HEK293 (cell line): ENCODE data around the gene TMEM185A.
"Not testable (repeated sequence)": the region's sequence is repeated elsewhere in the genome, so short reads cannot be mapped to it uniquely, and the experiment has no call there.

Source experiments
- CTCF ChIA-PET: fragments of 350-600 bp; formaldehyde crosslinking; extraction: SDS; loops from one replicate; lab custom pipeline; 2021; ENCODE audit warnings: antibody characterized with exemption; lab: Yijun Ruan, JAX
- POLR2A ChIA-PET: fragments of 300-600 bp; formaldehyde crosslinking; extraction: SDS; loops from one replicate; lab custom pipeline; 2020; ENCODE audit warnings: antibody characterized with exemption, inconsistent platforms; lab: Yijun Ruan, JAX
- H3K27ac ChIP-seq: fragments of 200-500 bp; sonication (Bioruptor generic); 2 replicates; pipeline ENCODE4 v1.5.1; 2014; ENCODE audit warnings: low read depth, low read length, control low read depth, inconsistent platforms; ENCODE audit errors: extremely low read depth
- H3K36me3 ChIP-seq, 2 experiments: fragments of 200-500 bp in 1 of 2; sonication (Bioruptor generic) in 1 of 2; 1 replicate in 1 of 2; 2 replicates in 1 of 2; pipeline ENCODE4 v1.5.1; 2014 to 2017; ENCODE audit warnings: inconsistent platforms in 2 of 2, low read length in 2 of 2; ENCODE audit not compliant: control insufficient read depth in 2 of 2, insufficient read depth in 1 of 2
- H3K4me1 ChIP-seq: fragments of 200-500 bp; sonication (Bioruptor generic); 2 replicates; pipeline ENCODE4 v1.5.1; 2014; ENCODE audit warnings: mild to moderate bottlenecking, low read length, inconsistent platforms; ENCODE audit not compliant: control insufficient read depth, insufficient read depth
- H3K4me3 ChIP-seq: 2 replicates; pipeline ENCODE4 v1.5.1; 2011; ENCODE audit warnings: low read depth, mild to moderate bottlenecking, control low read depth, low read length, moderate library complexity
- H3K9me3 ChIP-seq: fragments of 200-500 bp; sonication (Bioruptor generic); 2 replicates; pipeline ENCODE4 v1.5.1; 2014; ENCODE audit warnings: low read depth, low read length, inconsistent platforms; ENCODE audit not compliant: control insufficient read depth, insufficient read depth
- MYNN ChIP-seq: fragments of 450-650 bp; formaldehyde crosslinking; IDR thresholded peaks from 2 replicates; pipeline ENCODE4 v1.5.1; 2016; ENCODE audit warnings: missing biosample characterization, missing genetic modification characterization, borderline replicate concordance
- ZNF175 ChIP-seq: fragments of 450-650 bp; formaldehyde crosslinking; IDR thresholded peaks from 2 replicates; pipeline ENCODE4 v1.5.1; 2016; ENCODE audit warnings: missing biosample characterization, missing genetic modification characterization
- ZNF558 ChIP-seq: fragments of 450-650 bp; formaldehyde crosslinking; IDR thresholded peaks from 2 replicates; pipeline ENCODE4 v1.5.1; 2016; ENCODE audit warnings: missing biosample characterization, missing genetic modification characterization
- ZNF837 ChIP-seq: fragments of 450-650 bp; formaldehyde crosslinking; IDR thresholded peaks from 2 replicates; pipeline ENCODE4 v1.5.1; 2016; ENCODE audit warnings: missing biosample characterization, missing genetic modification characterization
- TF ChIP-seq, protein P1 (sequence below): fragments of 450-650 bp; formaldehyde crosslinking; conservative IDR thresholded peaks from 2 replicates; pipeline ENCODE4 v1.5.1; 2016; ENCODE audit warnings: low read depth, missing biosample characterization, missing genetic modification characterization
- TF ChIP-seq, protein P2 (sequence below): fragments of 450-650 bp; formaldehyde crosslinking; IDR thresholded peaks from 2 replicates; pipeline ENCODE4 v1.5.1; 2017; ENCODE audit warnings: missing biosample characterization, missing genetic modification characterization

TMEM185A gene

DNA sequence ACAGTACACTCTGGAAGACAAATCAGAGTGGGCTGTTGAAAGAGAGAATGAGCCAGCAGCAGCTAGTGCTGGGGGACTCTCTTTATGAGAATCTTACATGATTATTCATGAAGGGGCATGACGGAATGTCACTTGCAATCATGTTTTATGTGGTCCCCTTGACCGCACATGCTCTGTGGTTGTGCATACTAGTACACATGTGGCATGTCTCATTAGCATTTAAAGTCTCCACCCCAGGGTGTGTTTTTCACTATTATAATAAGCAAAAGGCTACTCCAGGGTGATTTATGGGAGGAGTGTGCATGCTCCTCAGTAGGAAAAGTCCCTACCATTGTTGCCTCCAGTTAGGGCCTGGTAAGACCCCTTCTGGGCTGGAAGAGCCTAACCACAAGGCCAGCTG is 49.6 kb upstream of the TMEM185A start:
- POLR2A ChIA-PET = no interaction called here
- TF ChIP-seq ZNF175 (no peak), MYNN (tag by site-specific recombination) (no peak), ZNF558 (tag by site-specific recombination) (no peak), ZNF837 (tag by site-specific recombination) (no peak)
- TF ChIP-seq, protein P1, sequence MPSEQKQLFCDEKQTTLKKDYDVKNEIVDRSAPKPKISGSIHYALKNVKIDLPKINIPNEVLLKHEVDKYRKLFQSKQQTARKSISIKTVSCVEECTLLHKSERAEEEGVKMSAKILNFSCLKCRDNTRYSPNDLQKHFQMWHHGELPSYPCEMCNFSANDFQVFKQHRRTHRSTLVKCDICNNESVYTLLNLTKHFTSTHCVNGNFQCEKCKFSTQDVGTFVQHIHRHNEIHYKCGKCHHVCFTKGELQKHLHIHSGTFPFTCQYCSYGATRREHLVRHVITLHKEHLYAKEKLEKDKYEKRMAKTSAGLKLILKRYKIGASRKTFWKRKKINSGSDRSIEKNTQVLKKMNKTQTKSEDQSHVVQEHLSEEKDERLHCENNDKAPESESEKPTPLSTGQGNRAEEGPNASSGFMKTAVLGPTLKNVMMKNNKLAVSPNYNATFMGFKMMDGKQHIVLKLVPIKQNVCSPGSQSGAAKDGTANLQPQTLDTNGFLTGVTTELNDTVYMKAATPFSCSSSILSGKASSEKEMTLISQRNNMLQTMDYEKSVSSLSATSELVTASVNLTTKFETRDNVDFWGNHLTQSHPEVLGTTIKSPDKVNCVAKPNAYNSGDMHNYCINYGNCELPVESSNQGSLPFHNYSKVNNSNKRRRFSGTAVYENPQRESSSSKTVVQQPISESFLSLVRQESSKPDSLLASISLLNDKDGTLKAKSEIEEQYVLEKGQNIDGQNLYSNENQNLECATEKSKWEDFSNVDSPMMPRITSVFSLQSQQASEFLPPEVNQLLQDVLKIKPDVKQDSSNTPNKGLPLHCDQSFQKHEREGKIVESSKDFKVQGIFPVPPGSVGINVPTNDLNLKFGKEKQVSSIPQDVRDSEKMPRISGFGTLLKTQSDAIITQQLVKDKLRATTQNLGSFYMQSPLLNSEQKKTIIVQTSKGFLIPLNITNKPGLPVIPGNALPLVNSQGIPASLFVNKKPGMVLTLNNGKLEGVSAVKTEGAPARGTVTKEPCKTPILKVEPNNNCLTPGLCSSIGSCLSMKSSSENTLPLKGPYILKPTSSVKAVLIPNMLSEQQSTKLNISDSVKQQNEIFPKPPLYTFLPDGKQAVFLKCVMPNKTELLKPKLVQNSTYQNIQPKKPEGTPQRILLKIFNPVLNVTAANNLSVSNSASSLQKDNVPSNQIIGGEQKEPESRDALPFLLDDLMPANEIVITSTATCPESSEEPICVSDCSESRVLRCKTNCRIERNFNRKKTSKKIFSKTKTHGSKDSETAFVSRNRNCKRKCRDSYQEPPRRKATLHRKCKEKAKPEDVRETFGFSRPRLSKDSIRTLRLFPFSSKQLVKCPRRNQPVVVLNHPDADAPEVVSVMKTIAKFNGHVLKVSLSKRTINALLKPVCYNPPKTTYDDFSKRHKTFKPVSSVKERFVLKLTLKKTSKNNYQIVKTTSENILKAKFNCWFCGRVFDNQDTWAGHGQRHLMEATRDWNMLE (tag by site-specific recombination) = no peak
- TF ChIP-seq, protein P2, sequence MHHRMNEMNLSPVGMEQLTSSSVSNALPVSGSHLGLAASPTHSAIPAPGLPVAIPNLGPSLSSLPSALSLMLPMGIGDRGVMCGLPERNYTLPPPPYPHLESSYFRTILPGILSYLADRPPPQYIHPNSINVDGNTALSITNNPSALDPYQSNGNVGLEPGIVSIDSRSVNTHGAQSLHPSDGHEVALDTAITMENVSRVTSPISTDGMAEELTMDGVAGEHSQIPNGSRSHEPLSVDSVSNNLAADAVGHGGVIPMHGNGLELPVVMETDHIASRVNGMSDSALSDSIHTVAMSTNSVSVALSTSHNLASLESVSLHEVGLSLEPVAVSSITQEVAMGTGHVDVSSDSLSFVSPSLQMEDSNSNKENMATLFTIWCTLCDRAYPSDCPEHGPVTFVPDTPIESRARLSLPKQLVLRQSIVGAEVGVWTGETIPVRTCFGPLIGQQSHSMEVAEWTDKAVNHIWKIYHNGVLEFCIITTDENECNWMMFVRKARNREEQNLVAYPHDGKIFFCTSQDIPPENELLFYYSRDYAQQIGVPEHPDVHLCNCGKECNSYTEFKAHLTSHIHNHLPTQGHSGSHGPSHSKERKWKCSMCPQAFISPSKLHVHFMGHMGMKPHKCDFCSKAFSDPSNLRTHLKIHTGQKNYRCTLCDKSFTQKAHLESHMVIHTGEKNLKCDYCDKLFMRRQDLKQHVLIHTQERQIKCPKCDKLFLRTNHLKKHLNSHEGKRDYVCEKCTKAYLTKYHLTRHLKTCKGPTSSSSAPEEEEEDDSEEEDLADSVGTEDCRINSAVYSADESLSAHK (tag by site-specific recombination) = no peak
- TF ChIP-seq, all 188 proteins: peak for 0
- Histone ChIP-seq H3K27ac (no peak overlapping the region), H3K9me3 (no peaks in the 10 kb centered on the region), H3K4me1 (no peaks in the 10 kb centered on the region; the same call in 1 of the 2 replicates), H3K4me3 (no peak overlapping the region), H3K36me3 (no peaks in the 10 kb centered on the region)
- CTCF ChIA-PET = interaction anchor here (0.6 kb wide), 1 partner anchor 173 kb away, joined by 3 read pairs; no protein-coding TSS in a partner anchor

DNA sequence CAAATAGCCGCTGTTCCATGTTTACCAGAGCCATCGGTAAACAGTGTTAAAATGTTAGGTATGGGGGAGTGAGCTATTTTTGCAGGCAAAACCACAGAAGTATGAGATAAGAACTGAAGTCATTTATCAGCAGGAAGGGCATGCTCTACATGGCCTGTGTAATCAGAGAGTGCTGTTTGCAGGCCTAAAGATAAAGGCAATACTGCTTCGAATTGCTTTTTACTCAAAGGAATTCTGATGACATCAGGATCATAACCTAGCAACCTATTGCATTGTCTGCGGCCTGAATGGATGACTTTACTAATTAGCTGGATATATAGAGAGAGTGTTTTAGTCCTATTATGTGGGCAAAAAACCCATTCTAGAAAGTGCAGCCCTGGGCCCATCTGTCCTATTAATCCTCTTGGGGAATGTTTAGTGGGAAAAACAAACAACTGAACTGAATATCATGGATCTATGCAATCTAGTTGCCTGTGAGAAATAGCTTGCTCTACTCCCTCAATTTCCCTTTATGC is 47.6 kb upstream of the TMEM185A start:
- H3K36me3 ChIP-seq, POLR2A ChIA-PET, H3K27ac ChIP-seq, H3K4me3 ChIP-seq, H3K4me1 ChIP-seq, H3K9me3 ChIP-seq, CTCF ChIA-PET: not testable (repeated sequence)

DNA sequence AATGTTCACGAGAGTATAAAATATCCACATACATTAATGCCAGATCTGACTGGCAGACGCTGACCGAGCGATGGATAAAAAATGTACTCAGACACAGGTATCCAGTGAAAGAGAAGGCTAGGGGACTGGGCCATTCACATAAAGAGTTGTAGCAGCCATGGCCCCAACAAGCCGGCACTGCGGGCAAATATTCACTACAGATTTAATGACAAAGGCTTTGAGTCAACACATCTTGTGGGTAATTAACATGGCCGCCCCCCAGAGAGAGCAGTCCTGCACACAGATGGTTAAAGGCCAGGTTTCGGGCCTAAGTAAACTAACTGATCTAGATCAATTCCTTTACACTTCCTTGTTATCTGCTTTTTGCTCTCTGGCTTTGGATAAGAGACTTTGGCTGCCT is 44.0 kb upstream of the TMEM185A start:
- POLR2A ChIA-PET, H3K36me3 ChIP-seq, H3K9me3 ChIP-seq, H3K4me3 ChIP-seq, H3K27ac ChIP-seq, H3K4me1 ChIP-seq, CTCF ChIA-PET: not testable (repeated sequence)

DNA sequence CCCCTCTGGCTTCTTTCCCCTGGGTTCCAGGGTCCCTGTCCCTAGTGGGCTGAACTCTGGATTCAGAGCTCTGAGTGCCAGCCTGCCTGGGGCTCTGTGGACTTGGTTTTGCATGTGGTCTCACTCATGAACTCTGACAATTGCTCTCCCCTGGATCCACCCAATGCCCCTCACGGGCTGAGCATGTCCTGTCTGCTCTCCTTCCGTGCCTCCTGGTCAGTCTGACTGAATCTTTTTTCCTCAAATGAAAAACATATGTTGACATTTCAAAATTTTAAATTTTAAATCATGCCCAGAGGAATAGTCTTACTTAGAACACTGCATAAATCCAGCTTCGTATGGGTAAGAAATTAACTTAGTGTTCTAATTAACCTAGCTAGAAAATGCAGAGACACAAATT is 43.5 kb upstream of the TMEM185A start:
- POLR2A ChIA-PET, H3K4me1 ChIP-seq, CTCF ChIA-PET, H3K36me3 ChIP-seq, H3K27ac ChIP-seq, H3K4me3 ChIP-seq, H3K9me3 ChIP-seq: not testable (repeated sequence)

DNA sequence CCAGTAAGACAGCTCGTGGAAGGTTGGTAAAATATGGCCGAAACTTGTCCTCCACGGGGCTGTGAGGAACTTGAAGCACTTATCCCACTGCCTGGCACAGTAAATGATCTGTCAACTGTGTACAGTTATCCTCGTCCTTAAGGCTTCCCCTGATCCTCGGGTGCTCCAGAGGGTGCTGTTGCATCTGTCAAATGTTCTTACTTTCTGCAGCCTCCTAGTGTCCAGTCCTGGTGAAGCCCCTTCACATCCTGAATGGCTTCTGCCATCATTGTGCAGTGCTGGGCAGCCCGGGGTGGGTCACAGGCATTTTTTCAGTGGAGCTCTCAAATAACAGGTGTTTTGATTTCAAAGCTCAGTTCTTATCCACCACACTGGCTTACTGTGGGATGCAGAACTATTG is 29.0 kb upstream of the TMEM185A start:
- H3K4me1 ChIP-seq, H3K9me3 ChIP-seq, POLR2A ChIA-PET, H3K36me3 ChIP-seq, H3K4me3 ChIP-seq, H3K27ac ChIP-seq, CTCF ChIA-PET: not testable (repeated sequence)

DNA sequence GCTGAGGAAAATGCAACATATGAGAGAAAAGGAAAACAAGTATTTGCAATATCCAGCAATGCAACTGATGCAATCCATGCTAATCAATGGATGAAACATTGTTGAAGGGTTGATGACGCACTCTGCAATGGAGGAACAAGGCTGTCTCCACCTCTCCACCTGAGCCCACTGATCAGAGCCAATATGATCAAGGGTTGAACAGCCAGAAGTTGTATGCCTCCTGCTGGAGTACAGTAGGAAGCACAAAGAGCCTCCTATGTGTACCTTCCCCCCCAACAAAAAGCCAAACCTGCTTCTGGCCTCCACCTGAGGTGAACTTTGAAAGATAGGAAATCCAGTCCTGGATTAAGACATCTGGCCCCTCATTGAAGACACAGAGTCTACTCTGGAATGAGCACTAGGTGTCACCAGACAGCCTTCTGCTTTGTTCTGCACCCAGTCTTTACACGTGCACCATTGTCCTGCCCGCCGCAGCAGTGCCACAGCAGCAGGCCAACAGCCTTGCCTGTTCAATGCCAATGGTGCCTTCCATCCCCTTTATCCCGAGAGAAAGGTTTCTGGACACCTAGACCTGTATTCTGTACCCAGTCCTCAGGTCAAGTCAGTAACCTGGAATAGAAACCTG is 24.8 kb upstream of the TMEM185A start:
- H3K9me3 ChIP-seq, H3K36me3 ChIP-seq, H3K4me3 ChIP-seq, H3K27ac ChIP-seq, H3K4me1 ChIP-seq, CTCF ChIA-PET, POLR2A ChIA-PET: not testable (repeated sequence)
